ENCODE data around the gene NTSR1.

The NTSR1 gene

DNA sequence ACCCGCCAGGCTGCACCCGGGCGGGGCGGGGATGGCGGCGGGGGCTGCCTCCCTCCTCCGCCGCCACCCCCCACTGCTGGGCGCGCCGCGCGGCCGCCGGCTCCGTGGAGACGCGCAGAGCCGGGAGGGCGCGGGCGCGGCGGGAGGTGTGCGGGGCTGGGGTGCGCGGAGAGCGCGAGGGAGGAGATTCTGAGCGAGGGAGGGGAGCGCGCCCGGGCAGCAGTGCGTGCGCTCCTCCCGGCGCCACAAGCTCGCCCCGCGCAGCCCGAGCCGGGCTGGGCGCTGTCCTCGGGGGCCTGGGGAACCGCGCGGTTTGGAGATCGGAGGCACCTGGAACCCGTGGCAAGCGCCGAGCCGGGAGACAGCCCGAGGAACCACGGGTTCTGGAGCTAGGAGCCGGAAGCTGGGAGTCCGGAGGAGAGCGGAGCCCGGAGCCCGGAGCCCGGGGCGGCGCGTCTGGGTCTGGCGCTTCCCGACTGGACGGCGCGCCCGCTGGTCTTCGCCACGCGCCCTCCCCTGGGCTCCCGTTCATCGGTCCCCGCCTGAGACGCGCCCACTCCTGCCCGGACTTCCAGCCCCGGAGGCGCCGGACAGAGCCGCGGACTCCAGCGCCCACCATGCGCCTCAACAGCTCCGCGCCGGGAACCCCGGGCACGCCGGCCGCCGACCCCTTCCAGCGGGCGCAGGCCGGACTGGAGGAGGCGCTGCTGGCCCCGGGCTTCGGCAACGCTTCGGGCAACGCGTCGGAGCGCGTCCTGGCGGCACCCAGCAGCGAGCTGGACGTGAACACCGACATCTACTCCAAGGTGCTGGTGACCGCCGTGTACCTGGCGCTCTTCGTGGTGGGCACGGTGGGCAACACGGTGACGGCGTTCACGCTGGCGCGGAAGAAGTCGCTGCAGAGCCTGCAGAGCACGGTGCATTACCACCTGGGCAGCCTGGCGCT, at the start of gene NTSR1:
Gene NTSR1, plus strand, starts transcription at position 246 of the 946 bp plus-strand sequence. Its CDS starts 372 bp downstream, at position 618.
- DNase-seq = no peak

DNA sequence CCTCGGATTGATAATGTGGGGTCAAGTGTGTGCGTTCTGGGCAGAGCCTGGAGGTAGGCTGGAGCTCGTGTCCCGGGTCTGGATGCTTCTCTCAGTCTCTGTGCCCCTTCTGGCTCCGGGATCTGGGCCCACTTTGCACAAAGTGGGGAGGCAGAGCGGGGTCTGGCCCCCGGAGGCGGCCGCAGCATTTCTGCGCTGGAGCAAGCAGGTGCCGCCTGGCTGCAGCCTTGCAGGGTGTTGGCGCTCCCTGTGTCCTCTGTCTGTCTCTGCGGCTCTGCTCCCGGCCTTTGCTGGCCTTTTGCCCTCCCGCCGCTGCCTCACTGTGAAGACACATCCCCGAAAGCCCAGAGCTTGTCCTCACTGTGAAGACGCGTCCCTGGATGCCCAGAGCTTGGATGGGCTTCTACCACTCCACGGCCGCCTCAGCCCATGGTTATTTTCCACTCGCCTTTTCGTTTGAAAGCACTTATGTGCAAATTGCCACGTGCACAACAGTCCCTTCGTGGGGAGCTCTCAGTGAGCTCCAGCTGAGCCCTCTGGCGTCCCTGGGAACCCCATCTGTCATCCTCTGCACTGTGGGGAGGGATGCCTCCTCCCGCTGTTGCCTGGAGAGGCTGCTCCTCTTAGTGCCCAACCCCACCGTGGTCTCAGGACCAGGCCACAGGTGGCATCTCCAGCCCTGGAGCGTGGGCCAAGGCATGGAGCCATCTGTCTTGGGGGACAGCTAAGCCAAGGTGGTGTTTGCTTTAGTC, 49.0 kb upstream of the NTSR1 start:
- no peak for DNase-seq

DNA sequence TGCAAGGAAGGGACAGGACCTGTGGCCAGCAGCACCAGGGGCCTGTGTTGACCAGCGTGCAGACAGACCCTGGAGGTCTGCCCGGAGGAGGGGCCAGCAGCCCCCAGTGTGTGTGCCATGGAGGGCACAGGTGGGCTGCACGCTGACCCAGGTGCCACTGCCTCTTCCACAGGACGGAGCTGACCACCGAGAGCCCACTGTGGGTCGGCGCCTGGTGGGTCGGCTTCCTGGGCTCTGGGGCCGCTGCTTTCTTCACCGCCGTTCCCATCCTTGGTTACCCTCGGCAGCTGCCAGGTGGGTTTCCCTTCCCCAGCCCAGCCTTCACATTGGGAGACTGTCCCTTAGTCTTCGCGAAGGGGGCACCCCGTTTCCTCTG, 48.4 kb upstream of the NTSR1 start:
- DNase-seq = no peak

DNA sequence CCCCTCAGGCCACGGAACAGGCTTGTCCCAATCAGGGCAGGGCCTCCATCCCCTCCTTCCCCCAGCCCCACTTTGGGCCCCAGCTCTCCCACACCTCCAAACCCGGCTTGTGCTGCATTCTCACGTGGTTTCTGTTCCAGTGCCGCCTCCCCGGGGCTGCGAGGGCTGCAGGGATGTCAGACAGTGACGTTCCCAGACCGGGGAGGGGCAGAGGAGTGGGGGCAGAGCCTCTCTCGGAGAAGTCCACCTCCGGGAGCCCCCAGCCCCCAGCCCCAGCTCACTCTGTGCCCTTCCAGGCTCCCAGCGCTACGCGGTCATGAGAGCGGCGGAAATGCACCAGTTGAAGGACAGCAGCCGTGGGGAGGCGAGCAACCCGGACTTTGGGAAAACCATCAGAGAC, 47.9 kb upstream of the NTSR1 start:
- DNase-seq = no peak

DNA sequence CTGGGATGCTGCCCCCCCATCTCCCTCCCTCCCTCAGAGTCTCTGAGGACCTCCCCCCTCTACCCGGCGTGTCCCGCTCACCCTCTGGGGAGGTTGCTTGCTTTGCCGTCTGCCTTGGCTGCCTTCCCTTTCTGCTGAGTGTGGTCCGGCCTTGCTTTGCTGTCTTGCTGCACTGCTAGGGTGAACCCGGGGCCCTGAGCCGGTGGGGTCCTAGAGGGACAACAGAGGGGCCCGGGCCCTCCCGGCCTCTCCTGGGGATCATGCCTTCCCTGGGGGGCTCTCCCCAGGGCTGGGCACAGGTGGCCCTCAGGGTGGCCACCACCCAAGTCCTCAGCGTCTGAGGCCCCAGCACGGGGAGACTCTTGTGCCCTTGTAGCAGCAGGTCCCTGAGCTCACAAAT, 47.0 kb upstream of the NTSR1 start:
- no peak for DNase-seq

DNA sequence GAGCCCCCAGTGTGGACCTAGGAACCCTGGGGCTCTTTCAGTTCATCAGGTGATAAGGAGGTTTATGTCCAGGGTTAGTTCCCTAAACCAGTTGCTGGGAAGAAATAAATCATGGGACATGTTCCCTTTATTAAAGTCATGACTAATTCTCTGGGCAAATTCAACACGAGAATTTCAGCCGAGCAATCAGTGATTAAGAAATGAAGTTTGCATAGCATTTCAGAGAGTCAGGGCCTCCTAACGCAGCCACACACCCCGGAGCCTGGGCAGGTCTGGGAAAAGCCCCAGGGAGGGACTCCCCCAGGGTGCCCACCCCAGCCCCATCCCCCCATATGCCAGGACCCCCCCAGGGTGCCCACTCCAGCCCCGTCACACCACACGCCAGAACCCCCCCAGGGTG, 46.2 kb upstream of the NTSR1 start:
- DNase-seq = no peak

DNA sequence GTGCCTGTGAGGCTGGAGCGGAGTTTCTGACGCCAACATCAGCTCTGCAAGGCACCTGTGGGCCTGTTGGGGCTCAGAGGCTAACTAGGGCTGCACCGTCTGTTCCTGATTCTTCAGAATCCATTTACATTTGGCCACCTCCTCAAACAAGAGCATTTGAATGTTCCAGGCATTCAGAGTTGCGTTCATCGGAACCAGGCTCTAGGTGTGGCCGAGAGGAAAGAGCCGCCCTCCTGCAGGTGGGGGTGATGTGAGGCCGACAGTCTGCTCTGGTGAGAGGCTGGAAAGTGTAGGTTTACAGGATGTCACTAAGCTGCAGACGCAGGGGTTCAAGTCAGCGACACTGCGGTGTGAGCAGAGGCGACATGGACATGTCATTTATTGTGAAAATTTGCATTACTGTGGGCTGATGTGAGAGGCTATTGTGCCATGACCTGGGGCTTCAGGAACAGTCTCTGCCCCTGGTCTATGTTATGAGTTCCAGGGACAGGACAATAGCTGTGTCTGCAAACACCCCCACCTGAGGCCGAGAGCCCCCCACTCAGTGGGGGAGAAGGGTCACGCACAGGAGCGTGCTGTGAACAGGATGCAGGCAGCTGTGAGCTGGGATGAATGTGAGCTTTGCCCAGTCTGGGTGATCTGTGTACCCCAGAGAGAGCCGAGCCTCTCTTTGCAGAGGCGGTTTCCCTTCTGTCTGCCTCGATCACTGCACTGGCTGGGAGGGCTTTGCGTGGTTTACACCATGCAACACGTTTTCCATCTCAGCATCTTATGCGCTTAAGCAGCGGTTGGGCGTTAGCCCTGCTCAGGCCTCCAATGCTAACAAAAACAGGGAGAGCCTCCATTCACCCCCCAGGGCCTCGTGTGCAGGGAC, 45.3 kb upstream of the NTSR1 start:
- DNase-seq = no peak

DNA sequence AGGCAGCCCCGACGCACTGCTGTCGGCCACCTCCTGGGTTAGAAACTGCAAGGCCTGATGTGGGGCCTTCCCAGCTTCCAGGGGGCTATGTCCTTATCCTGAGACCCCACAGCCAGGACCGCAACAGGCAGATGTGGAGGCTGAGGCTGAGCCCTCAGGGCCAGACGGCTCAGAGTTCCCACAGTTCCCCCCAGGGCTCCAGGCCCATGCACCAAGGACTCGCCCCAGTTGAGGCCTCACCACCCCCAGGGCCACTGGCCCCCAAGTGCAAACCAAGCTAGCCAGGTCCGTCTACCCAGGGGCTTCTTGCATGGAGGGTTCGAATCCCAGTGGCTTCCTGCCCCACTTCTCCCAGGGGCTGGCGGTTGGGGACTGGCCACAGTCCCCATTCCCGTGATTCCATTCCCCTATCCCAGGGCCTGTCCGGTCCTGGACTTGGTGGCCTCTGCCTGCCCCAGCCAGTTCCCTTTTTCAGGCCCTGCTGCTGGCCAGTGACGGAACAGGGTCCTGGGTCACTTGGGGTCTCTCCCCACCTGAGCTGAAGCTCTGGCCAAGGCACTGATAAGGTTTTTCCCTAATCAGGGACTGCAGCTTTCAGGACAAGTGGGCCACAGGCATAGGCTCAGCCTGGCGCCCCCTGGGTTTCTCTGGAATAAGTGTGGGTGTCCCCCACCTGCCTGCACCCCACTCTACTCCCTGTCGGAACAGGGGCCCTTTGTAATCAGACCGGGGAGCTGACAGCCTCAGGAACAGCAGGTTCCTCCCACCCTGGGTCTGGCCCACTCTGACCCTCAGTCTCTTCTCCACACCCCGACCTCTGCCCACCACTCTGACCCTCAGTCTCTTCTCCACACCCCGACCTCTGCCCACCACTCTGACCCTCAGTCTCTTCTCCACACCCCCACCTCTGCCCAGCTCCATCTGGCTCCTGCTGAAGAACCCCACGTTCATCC, 44.3 kb upstream of the NTSR1 start:
- DNase-seq = no peak

DNA sequence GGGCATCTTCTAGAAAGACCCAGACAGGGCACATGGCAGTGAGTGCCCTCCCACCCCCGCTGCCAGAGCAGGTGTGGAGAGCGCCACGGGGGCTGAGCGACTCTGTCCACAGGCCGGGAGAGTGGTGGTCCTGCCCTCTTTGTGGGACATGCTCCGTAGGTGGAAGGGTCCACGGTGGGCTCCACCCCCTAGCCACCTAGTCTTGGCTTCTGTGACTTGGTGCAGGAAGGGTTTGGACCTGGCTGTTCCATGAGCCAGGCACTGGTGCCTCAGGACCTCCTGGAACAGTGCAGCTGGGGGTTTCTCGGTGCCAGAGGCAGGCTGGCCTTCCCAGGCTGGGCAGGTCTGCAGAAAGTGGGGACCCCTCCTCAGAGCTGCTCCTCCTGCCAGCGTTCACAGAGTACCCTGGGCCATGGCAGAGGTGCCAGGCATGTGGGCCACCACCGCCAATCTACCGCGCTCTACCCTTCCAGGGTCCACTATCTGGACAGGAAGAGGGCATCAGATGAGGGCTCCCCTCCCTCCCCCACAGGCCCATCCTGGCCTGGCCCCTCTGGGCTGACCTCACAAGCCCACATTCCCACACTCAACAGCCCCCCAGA, 43.4 kb upstream of the NTSR1 start:
- DNase-seq = no peak

DNA sequence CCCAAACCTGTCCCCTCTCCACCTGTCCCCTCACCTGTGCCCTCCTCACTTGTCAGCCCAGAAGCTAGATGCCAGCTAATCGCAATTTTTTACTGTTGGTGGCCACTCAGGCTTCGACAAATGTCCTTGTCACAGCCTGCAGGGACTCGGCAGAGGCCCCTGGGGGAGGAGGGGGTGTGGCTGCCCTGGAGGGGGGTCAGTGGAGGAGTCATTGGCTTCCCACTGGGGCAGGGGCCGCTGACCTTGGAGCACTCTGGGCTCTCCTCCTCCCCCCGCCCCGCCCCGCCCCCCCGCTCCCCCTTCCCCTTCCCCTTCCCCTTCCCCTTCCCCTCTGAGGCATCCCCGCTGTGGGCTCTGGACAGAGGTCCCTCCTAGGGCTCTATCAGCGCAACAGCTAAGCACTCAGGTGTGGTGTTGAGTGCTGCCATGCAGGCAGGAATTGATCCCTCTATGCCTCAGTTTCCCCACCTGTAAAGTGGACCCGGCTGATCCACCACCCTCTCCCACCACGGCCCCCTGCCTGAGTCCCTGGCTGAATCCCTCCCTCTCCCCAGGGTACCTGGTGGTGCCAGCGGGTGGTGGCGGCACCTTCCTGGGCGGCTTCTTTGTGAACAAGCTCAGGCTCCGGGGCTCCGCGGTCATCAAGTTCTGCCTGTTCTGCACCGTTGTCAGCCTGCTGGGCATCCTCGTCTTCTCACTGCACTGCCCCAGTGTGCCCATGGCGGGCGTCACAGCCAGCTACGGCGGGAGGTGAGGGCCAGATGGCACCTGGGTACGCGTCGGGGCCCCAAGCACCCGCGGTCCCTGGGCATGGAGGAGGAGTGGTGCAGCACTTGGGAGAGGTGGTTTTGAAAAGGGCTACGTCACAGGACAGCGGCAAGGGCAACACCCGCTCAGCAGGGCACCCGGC, 42.6 kb upstream of the NTSR1 start:
- no peak for DNase-seq

DNA sequence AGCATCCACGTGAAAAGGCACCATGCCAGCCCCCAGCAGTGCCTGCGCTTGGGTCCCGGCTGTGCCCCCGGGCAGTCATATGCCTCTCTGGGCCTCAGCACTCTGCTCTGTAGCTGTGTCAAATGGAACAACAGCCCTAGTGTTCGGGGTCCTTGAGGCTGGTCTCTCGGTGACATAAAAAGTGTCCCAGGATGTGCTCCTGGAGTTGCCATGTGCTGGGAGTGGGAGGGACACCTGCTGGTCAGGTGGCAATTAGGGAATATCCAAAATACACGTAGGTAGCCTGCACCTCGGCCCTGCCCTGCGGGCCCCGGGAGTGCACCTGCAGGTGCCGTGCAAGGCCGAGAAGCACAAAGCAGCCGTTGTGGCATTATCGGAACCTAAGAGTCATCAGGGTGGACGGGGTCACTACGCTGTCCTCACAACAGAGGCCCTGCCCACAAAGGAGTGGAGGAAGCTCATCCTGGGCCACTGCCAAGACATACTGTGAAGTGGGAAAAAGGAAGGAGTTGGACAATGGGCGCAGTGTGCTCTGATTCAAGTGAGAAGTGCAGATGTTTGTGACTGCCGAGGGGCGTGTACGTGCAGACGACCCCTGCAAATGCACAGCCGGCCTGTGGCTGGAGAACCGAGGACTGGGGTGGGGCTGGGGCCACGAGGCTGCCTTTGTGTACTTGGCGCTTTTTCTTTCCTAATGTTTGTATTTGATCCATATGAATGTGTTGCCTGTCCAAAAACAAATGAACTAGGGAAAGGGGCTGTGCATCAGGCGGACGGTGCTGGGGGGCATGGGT, 41.7 kb upstream of the NTSR1 start:
- DNase-seq = peak; percentile 38

DNA sequence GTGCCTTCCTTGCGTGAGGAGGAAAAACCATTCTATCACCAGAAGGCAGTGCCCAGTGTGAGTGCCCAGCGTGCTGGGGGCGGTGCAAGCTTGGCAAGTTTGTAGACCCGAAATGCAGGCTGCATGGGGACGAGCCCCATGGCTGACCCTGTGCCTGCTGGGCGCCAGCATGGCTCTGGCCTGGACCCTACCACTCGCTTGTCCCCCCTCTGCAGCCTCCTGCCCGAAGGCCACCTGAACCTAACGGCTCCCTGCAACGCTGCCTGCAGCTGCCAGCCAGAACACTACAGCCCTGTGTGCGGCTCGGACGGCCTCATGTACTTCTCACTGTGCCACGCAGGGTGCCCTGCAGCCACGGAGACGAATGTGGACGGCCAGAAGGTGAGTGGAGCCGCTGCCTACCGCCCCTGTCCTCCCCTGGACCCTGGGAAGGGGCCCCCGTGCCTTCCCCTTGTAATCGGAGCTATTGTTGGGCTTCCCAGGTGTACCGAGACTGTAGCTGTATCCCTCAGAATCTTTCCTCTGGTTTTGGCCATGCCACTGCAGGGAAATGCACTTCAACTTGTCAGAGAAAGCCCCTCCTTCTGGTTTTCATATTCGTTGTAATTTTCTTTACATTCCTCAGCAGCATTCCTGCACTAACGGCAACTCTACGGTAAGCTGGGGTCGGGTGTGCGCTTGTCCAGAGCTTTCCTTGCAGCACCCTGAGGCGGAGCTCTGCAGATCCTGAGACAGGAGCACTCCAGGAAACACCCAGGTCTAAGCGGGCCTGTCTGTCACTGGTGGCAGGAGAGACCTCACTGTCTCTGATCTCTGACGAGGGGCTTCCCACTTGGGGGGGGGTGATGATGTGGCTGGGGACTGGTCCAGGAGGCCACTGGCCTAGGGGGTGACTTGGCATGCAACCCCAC, 40.9 kb upstream of the NTSR1 start:
- no peak for DNase-seq

DNA sequence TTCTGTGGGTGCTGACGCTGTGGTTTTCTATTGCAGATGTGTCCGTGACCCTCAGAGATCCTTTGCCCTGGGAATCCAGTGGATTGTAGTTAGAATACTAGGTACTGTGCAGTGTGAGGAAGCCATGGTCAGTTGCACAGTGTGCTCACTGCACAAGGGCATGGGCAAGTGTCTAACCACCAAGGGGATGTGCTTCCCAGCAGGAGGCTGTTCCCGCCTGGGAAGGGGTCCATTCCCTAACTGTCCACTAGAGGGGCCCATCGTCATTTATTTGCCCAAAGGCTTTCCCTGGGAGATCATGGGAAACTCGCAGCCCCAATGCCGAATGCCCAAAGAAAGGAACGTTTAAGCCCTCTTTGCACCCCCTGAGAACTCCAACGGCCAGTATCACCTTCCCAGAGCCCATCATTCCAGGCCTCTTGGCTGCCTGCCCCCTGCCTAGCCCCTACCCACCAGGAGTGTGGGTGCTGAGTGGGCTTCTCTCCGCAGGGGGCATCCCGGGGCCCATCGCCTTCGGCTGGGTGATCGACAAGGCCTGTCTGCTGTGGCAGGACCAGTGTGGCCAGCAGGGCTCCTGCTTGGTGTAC, 40.1 kb upstream of the NTSR1 start:
- DNase-seq = peak; percentile 6

DNA sequence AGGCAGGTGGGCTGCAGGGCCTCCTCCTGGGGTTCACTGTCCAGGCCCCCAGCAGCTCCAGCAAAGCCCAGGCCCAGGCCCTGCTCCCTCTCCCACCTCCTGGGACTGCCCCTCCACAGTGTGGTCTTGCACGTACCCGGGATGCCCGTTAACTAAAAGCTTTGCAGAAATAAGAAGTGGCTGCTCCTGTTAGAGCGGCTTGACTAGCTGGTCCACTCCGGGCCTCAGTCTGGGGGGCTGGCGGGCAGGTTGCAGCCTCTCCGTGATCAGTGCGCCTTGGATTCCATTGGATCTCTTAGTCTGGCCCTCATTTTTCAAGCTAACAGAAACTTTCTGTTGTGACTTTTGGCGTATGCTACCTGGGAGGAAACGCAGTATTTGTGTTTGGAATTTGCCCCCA, 39.4 kb upstream of the NTSR1 start:
- DNase-seq = no peak

DNA sequence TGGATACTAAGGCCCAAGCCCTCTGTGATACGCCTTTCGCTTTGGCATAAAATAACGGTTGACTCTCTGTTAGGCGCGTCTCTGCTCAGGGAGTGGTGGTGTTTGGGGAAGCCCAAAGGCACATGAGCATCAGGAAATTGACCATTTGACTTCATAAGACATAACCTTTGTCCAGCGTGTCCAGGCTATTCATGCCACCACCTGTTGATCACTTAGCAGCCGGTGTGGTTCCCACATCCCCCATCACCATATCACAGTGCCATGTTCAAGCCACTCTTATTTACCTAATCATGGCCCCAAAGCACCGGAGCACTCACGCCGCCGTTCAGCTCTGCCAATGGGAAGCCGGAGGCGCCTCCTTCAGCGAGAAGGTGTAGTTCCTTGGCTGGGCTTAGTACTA, 38.5 kb upstream of the NTSR1 start:
- DNase-seq = no peak

DNA sequence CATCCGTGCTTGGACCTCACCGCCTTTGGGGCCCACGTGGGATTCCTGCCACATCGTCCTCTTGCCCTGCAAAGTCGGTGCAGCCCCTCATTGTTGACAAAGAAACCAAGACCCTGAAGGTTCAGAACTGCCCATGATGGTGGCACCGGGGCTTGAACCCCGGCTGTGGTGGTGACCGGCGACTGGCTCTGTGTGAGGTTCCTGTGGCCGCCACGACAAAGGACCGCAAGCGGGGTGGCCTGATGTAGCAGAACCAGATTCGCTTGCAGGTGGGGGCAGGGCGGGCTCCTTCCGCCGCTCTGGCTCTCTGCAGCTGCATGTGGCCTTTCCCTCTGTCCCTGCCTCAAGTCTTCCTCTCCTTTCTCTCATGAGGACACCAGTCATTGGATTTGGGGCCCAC, 37.6 kb upstream of the NTSR1 start:
- DNase-seq = no peak

DNA sequence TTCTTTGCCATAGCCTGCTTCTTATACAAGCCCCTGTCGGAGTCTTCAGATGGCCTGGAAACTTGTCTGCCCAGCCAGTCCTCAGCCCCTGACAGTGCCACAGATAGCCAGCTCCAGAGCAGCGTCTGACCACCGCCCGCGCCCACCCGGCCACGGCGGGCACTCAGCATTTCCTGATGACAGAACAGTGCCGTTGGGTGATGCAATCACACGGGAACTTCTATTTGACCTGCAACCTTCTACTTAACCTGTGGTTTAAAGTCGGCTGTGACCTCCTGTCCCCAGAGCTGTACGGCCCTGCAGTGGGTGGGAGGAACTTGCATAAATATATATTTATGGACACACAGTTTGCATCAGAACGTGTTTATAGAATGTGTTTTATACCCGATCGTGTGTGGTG, 36.9 kb upstream of the NTSR1 start:
- DNase-seq = no peak

DNA sequence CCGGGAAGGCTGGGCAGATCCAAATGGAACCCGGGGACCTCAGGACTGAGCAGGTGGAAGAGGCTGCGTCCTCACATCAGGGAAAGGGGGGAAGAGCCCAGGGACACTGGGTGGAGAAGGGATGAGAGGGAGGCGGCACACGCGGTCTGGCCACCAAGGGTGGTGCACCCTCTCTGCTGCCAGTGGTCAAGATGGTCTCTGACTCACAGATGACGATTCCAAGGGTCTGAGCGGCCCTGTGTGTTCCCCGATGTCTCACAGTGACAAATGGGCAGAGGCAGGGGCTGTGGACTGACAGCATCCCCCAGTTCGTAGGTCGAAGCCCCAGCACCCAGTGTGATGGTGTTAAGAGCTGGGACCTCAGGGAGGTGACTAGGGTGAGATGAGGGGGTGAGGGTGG, 34.3 kb upstream of the NTSR1 start:
- DNase-seq = no peak

Data from NCI-H748 treated with DMSO at 0.1 percent for 48 hours (cell line).